GM12892 (cell line): ENCODE data around the gene ZBTB8OS.

ENCODE experiments used
- DNase-seq: peaks from one replicate; pipeline ENCODE4 v3.0.0; 2011; ENCODE audit not compliant: insufficient read length
- FAIRE-seq: peaks from 2 replicates; lab custom pipeline; 2011; peaks lifted over from hg19 to GRCh38; lab: Jason Lieb, UNC
- POLR2A ChIP-seq: IDR thresholded peaks from 2 replicates; pipeline ENCODE4 v1.6.1; 2011; ENCODE audit warnings: low read depth, low read length, control low read depth
- POLR2AphosphoS5 ChIP-seq: IDR thresholded peaks from 2 replicates; pipeline ENCODE4 v1.6.1; 2011; ENCODE audit warnings: low read depth, low read length, control low read depth
- TAF1 ChIP-seq: IDR thresholded peaks from 2 replicates; pipeline ENCODE4 v1.6.1; 2011; ENCODE audit warnings: low read depth, mild to moderate bottlenecking, control low read depth, low read length, borderline replicate concordance

Gene ZBTB8OS

DNA sequence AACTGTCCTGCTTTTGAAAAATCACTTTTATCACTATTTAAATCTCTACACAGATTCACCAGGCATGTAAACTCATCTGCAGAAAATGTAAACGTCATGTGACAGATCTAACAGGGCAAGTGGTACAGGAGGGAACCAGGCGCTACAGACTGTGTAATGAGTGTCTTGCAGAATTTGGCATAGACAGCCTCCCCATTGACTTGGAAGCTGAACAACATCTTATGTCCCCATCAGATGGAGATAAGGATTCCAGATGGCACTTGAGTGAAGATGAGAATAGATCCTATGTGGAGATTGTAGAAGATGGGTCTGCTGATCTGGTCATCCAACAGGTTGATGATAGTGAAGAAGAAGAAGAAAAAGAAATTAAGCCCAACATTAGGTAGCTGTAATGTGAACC is 50.3 kb downstream of the ZBTB8OS start:
- no peak for TF ChIP-seq POLR2AphosphoS5
- no peak for TF ChIP-seq TAF1
- no peak for TF ChIP-seq POLR2A
- FAIRE-seq = no peak
- no peak for DNase-seq

DNA sequence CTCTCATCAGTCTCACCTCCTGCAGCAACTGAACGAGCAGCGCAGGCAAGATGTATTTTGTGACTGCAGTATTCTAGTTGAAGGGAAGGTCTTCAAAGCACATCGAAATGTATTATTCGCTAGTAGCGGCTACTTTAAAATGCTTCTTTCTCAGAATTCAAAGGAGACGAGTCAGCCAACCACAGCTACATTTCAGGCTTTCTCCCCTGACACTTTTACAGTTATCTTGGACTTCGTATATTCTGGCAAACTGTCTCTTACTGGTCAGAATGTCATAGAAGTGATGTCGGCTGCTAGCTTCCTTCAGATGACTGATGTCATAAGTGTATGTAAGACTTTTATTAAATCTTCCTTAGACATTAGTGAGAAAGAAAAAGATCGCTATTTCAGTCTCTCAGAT is 57.4 kb downstream of the ZBTB8OS start:
- FAIRE-seq = no peak
- no peak for TF ChIP-seq POLR2A
- no peak for TF ChIP-seq TAF1
- TF ChIP-seq POLR2AphosphoS5 = no peak
- DNase-seq = no peak

DNA sequence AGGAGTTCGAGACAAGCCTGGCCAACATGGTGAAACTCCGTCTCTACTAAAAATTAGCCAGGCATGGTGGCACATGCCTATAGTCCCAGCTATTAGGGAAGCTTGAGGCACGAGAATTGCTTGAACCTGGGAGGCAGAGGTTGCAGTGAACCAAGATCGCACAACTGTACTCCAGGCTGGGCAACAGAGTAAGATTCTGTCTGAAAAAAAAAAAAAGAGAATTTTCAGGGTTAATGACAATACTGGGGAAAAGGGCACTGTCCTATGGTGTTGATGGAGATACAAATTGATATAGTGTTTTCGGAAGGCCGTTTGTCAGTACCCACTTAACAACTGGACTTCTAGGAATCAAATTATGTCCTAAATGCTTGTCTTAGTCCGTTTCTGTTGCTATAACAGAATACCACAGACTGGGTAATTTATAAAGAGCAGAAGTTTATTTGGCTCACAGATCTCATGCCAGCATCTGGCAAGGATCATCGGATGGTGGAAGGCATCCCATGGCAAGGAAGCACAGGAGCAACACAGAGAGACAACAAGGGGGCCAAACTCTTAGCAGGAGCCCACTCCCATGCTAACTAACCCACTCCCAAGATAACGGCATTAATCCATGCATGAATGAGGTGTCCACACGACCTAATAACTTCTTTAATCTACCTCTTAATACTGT is 69.9 kb downstream of the ZBTB8OS start:
- no peak for TF ChIP-seq TAF1
- TF ChIP-seq POLR2AphosphoS5 = no peak
- TF ChIP-seq POLR2A = no peak
- FAIRE-seq (no peak), DNase-seq (no peak)
